Measurements from ENCODE around the gene CYP21A2.

The CYP21A2 gene

GRCh38 chr6:32082478-32082877, 44.3 kb downstream of the CYP21A2 start:
- H3K4me3 ChIP-seq (replicated peaks in 1 of 2; ENCODE audit: low read depth in 2 of 2, low read length in 2 of 2) = no peak overlapping the region
- TF ChIP-seq CTCF (IDR thresholded peaks at IDR 0.05; ENCODE audit: low read depth, low read length) = no peak

DNA sequence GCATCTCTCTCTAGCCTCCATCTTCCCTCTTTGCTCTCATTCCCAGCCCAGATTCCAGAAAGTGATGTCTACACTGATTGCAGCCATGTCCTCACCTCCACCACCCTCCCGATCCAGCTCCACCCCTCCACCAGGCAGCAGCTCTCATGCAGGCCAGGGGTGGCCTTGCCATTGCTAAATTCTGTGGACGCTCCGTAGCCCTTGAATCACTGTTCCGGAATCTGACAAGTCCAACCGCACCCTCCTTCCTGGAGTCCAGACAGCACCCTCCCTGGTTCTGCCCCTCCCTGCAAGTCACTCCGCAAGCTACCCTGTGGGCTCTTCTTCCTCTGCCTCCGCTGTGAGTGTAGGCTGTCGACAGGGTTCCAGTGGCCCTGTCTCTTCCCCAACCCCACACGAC, 44.7 kb downstream of the CYP21A2 start:
- peak; percentile 92 to 95 for DNase-seq (ENCODE audit: low read depth in 2 of 2)
- TF ChIP-seq CTCF (IDR thresholded peaks at IDR 0.05; ENCODE audit: low read depth, low read length) = no peak
- no peak overlapping the region for H3K4me3 ChIP-seq (replicated peaks in 1 of 2; ENCODE audit: low read depth in 2 of 2, low read length in 2 of 2)

More at GRCh38 chr6:32082478-32082877, 44.3 kb downstream of the CYP21A2 start:
- no peak for DNase-seq (ENCODE audit: low read depth in 2 of 2)

GRCh38 chr6:32083812-32084768, 45.9 kb downstream of the CYP21A2 start:
- no peak for TF ChIP-seq CTCF (IDR thresholded peaks at IDR 0.05; ENCODE audit: low read depth, low read length)
- no peak for DNase-seq (ENCODE audit: low read depth in 2 of 2)
- H3K4me3 ChIP-seq (replicated peaks in 1 of 2; ENCODE audit: low read depth in 2 of 2, low read length in 2 of 2) = no peak overlapping the region

GRCh38 chr6:32084780-32085179, 46.6 kb downstream of the CYP21A2 start:
- no peak overlapping the region for H3K4me3 ChIP-seq (replicated peaks in 1 of 2; ENCODE audit: low read depth in 2 of 2, low read length in 2 of 2)
- no peak for TF ChIP-seq CTCF (IDR thresholded peaks at IDR 0.05; ENCODE audit: low read depth, low read length)
- DNase-seq (ENCODE audit: low read depth in 2 of 2) = no peak

DNA sequence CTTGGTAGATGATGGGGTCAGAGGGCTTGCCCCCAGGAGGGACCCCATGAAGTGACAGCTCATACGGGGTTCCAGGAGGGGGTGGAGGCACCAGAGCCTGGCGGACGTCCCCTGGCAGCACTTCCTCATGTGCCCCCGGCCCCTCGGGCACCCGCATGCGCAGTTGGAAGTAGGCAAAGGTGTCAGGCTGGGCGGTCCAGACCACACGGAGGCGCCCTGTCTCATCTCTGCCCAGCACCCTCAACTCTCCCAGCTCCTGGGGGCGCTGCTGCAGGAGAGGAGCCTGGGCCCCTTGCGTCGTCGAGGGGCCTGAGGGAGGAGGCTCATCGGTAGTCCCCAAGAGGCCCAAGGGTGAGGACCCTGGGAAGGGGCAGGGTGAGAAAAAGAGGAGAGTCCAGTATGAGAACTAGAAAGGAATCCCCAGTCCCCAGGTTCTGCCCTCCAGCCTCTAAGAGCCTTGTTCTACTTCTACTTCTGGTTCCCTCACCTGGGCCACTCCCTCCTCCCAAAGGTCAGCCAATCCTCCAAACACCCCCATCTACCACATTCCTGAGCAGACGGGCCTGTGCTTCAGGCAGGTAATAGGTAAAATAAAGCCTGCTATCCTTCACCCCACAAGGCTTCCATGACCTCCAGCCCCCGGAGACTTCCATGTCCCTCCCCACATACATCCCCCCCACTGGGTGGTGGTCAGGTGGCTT, 47.7 kb downstream of the CYP21A2 start:
- DNase-seq (ENCODE audit: low read depth in 2 of 2) = no peak

More for the DNA sequence above, 47.7 kb downstream of the CYP21A2 start:
- no peak for TF ChIP-seq CTCF (IDR thresholded peaks at IDR 0.05; ENCODE audit: low read depth, low read length)
- no peak overlapping the region for H3K4me3 ChIP-seq (replicated peaks in 1 of 2; ENCODE audit: low read depth in 2 of 2, low read length in 2 of 2)
